Mucosa of rectum (tissue), 2 donors: ENCODE results near the gene RSAD2.

Source experiments
- H3K27ac ChIP-seq, 2 donors: one replicate each; pipeline ENCODE4 v1.7.0; 2013; ENCODE audit warnings: inconsistent platforms in 2 of 2, low read depth in 2 of 2, low read length in 2 of 2
- H3K27me3 ChIP-seq, 2 donors: one replicate each; pipeline ENCODE4 v1.7.0; 2013; ENCODE audit warnings: low read length in 2 of 2; ENCODE audit not compliant: control insufficient read depth in 2 of 2, insufficient read depth in 2 of 2
- H3K36me3 ChIP-seq, 2 donors: one replicate each; pipeline ENCODE4 v1.7.0; 2013; ENCODE audit warnings: low read length in 2 of 2; ENCODE audit not compliant: control insufficient read depth in 2 of 2, insufficient read depth in 2 of 2
- H3K4me1 ChIP-seq, 2 donors: one replicate each; pipeline ENCODE4 v1.7.0; 2013; ENCODE audit warnings: low read length in 2 of 2, mild to moderate bottlenecking in 1 of 2; ENCODE audit not compliant: control insufficient read depth in 2 of 2, insufficient read depth in 2 of 2
- H3K4me3 ChIP-seq, 2 donors: one replicate each; pipeline ENCODE4 v1.7.0; 2013; ENCODE audit warnings: low read length in 2 of 2
- H3K9ac ChIP-seq, 2 donors: one replicate each; pipeline ENCODE4 v1.7.0; 2013; ENCODE audit warnings: low read length in 2 of 2, low read depth in 1 of 2, mild to moderate bottlenecking in 1 of 2
- H3K9me3 ChIP-seq, 2 donors: one replicate each; pipeline ENCODE4 v1.7.0; 2013; ENCODE audit warnings: low read length in 2 of 2; ENCODE audit not compliant: control insufficient read depth in 2 of 2
- donor health status: healthy.
- donor health status: Normal muscosa, but diverticular disease.

The RSAD2 gene

DNA sequence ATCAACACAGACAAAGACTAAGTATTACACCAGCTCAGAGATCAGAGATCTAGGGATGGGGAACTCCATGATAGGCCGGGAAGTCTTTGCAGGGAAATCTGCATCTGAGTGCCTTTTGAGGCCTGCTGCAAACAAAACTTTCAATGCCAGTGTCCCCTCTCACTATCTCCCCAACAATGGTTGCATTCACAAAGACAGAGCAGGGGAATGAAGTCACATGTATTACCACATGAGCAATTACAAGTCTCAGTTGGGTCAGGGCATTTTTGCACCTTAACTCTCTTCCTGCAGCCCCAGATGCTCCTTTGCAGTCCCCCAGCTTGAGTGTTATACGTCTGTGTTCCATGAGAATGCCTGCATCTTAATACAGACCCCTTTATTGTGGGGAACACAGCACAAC lies 37.8 kb downstream of the RSAD2 start:
- H3K27ac ChIP-seq, result no peak overlapping the region
- H3K36me3 ChIP-seq, result no peaks in the 10 kb centered on the region
- no peak overlapping the region for H3K9ac ChIP-seq

DNA sequence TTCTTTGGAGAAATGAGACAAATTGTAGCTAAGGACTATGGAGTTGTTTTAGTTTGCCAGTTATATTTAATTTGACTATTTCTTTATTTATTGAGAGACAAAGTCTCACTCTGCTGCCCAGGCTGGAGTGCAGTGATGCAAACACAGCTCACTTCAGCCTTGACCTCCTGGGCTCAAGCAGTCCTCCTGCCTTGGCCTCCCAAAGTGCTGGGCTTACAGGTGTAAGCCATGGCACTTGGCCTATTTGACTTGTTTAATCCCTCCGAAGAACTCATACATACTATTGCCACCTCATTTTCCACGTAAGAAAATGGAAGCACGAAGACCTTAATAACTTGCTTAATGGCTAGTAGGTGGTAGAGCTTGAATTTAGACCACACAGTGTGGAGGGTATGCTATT lies 38.6 kb downstream of the RSAD2 start:
- Histone ChIP-seq H3K9ac (no peak overlapping the region), H3K4me1 (peaks cover 4 to 17% of the 10 kb centered on the region in 2 donors), H3K36me3 (no peaks in the 10 kb centered on the region), H3K27ac (no peak overlapping the region), H3K4me3 (no peak overlapping the region), H3K27me3 (no peaks in the 10 kb centered on the region), H3K9me3 (no peaks in the 10 kb centered on the region)

More for the DNA sequence above, 37.8 kb downstream of the RSAD2 start:
- Histone ChIP-seq H3K4me3 (no peak overlapping the region), H3K27me3 (no peaks in the 10 kb centered on the region), H3K4me1 (peaks cover 4 to 17% of the 10 kb centered on the region in 2 donors), H3K9me3 (no peaks in the 10 kb centered on the region)

DNA sequence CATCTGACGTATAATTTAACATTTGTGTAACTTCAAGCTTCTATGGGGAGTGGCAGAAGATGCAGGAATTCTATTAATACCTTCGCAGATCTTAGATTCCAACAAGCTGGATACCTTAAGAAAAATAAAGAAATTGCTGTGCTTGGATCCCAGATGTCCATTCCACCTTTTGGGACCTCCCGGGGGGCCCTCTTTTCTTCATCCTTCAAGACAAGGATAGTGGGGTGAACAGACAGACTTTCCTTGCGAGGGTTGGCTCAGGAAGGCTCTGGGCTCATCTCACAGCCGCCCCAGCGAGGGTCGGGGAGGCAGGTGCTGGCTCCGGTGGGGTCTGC lies 39.1 kb downstream of the RSAD2 start:
- peaks cover 4 to 18% of the 10 kb centered on the region in 2 donors for H3K4me1 ChIP-seq
- H3K4me3 ChIP-seq, result peak overlapping the region; percentile 40 to 68
- no peaks in the 10 kb centered on the region for H3K9me3 ChIP-seq
- H3K36me3 ChIP-seq, result no peaks in the 10 kb centered on the region
- H3K27me3 ChIP-seq, result no peaks in the 10 kb centered on the region
- no peak overlapping the region for H3K27ac ChIP-seq
- peak overlapping the region in 1 of 2 donors; percentile 51 for H3K9ac ChIP-seq

DNA sequence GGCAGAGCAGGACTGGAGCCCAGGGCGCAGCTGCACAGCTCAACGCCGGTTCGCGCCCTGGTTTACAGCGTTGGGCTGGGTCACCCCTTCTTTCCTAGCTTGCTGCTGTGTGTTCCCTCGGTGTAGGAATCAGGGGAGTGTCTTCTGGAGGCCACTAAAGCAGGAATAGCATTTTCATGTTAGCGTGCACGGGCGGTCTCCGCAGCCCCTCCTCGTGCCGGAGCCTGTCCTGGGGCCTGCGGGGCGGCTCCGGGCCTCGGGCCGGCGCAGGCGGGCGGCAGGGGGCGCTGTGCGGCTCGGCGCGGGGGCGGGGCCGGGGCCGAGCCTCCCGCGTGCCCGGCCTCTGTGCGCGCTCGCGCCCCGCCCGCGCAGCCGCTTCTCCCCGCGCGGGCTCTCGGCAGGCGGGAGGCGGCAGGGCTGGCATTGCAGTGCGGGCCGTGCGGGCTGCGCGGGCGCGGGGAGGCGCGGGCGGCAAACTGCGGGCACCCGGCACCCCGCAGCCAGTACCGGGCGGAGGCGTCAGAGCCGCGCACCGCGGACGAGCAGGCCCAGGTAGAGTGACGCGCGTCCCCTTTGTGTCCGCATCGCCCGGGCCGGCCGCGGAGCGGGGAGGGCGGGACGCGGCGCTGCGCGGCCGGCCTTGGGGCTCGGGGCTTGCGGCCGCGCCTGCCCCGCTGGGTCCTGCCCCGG lies 39.6 kb downstream of the RSAD2 start, which contains the start of gene RNF144A:
Gene RNF144A (plus strand): TSS at position 342 of the 690 bp plus-strand sequence. CDS start 79,515 bp downstream, outside the sequence.
- Histone ChIP-seq H3K27me3 (no peaks in the 10 kb centered on the region), H3K9me3 (no peaks in the 10 kb centered on the region), H3K4me1 (peaks cover 4 to 18% of the 10 kb centered on the region in 2 donors), H3K9ac (peak within 1 kb of the TSS; percentile 48 to 85), H3K27ac (peak within 1 kb of the TSS in 1 of 2 donors; percentile 40), H3K4me3 (peak within 1 kb of the TSS; percentile 68 to 70), H3K36me3 (no peaks in the 10 kb centered on the region)

DNA sequence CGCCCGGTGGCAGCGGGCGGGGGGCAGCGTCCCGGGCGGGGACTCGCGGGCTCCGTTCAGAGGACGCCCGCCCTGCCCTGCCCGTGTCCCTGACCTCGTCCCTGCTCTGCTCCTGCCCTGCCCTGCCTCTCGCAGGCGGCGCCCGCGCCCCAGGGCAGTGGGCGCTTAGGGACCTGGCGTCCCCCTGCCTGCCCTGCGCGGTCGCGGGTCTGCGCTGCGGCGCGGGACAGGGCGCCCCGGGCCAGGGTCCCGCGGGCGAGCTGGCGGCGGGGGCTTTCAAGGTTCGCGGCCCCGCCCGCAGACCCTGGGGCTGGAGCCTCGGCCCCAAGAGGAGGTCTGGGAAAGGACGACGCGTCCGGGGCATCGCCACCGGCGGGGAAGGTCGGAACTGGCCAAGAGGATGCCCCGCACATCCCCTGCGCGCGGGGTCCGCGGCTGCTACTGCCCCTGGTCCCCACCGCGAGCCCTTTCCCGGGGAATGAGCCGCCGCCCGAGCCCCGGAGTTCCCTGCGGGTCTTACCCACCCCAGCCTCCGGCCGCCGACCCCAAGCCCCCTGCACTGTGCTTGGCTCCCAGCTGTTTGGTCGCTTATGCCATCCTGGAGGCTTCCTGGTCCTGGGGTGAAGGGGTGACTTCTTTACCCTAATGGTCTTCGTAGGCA lies 40.3 kb downstream of the RSAD2 start:
- peak overlapping the region in 1 of 2 donors; percentile 40 for H3K27ac ChIP-seq
- peaks cover 4 to 18% of the 10 kb centered on the region in 2 donors for H3K4me1 ChIP-seq
- no peaks in the 10 kb centered on the region for H3K27me3 ChIP-seq
- H3K9ac ChIP-seq, result peak overlapping the region; percentile 48 to 85
- H3K36me3 ChIP-seq, result no peaks in the 10 kb centered on the region
- no peaks in the 10 kb centered on the region for H3K9me3 ChIP-seq
- H3K4me3 ChIP-seq, result peak overlapping the region; percentile 64 to 70

DNA sequence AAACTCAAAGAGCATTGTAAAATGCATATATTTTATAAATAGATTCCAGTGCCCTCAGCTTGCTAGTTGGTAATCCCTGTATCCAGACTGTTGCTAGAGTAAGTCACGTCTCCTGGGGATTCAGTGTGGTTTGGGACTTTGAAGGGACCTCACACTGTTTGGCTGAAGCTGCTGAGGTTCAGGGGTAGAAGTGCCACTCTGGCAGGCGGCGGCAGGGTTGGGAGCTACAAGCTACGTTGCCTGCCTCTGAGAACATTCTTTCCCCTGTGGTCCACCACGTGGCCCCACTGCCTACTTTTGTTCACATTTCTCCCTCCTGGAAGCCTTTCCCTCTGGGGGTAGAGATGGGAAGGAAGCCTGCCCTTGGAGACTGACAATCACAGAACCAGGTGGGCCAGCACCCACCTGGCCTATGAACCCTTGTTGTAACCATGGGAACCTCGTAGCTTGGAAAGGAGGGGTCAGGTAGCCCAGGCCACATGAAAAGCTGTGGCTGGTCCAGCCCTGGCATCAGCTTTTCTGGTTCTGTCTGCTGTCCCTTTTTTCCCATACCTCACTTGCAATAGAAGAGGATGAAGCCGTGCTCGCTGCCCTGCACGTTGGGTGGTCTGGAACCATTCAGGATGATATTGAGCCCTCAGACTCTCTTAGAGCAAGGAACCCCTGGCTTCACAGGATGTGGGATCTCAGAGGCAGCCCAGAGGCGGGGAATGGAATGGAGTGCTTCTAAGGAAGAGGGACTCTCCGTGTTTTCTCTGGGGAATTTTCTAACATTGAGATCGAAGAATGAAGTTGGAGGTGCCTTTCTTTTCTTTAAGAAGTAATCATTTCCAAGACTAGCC lies 42.5 kb downstream of the RSAD2 start:
- Histone ChIP-seq H3K27ac (no peak overlapping the region), H3K36me3 (no peaks in the 10 kb centered on the region), H3K4me1 (peaks cover 4 to 8% of the 10 kb centered on the region in 2 donors), H3K4me3 (no peak overlapping the region), H3K9me3 (no peaks in the 10 kb centered on the region), H3K27me3 (no peaks in the 10 kb centered on the region), H3K9ac (no peak overlapping the region)

DNA sequence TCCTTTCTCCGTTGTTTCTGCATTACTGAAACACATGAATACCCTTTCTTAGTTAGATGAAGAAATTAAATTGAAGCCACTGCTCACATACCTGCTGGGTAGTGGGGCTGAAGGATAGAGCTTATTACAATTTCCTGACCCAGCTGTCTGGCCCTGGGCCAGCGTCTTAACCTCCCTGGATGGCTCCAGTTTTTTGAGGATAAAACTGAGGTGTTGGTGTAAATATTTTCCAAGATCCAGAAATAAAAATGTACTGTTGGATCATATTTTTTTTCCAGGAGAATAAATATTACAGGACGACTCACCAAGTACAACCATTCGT lies 43.1 kb downstream of the RSAD2 start:
- no peaks in the 10 kb centered on the region for H3K36me3 ChIP-seq
- H3K4me1 ChIP-seq, result peaks cover 4 to 8% of the 10 kb centered on the region in 2 donors
- H3K27me3 ChIP-seq, result no peaks in the 10 kb centered on the region
- H3K27ac ChIP-seq, result no peak overlapping the region
- H3K9me3 ChIP-seq, result no peaks in the 10 kb centered on the region
- H3K9ac ChIP-seq, result no peak overlapping the region
- H3K4me3 ChIP-seq, result no peak overlapping the region

DNA sequence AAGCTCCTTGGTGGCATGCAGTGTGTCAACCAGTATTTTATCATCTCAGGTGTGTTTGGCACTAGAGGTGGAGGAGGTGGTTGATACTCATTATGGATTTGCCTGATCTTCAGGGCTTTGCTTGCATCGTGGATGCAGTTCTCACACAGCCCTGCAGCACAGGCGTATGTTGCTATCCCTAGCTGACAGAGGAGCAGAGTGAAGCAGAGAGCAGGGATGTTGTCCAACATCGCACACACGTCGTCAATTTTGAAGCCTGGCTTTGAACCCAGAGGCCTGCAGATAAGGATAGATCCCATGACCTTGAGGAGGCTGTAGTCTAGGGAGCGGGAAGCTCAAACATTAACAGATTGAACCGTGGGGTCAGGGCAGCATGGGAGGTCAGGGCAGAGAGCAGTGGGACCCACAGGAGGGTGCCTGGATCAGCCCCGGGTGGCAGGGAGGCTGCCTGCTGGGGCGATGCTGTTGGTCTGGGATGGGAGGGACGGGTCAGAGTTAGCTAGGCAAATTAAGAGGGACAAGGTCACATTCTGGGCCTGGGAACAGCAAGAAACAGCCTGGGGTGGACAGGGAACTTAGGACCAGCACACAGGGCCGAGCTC lies 43.8 kb downstream of the RSAD2 start:
- H3K27ac ChIP-seq, result no peak overlapping the region
- no peak overlapping the region for H3K9ac ChIP-seq
- H3K4me3 ChIP-seq, result no peak overlapping the region
- H3K27me3 ChIP-seq, result no peaks in the 10 kb centered on the region
- peaks cover 4 to 8% of the 10 kb centered on the region in 2 donors for H3K4me1 ChIP-seq
- H3K36me3 ChIP-seq, result no peaks in the 10 kb centered on the region
- H3K9me3 ChIP-seq, result no peaks in the 10 kb centered on the region

DNA sequence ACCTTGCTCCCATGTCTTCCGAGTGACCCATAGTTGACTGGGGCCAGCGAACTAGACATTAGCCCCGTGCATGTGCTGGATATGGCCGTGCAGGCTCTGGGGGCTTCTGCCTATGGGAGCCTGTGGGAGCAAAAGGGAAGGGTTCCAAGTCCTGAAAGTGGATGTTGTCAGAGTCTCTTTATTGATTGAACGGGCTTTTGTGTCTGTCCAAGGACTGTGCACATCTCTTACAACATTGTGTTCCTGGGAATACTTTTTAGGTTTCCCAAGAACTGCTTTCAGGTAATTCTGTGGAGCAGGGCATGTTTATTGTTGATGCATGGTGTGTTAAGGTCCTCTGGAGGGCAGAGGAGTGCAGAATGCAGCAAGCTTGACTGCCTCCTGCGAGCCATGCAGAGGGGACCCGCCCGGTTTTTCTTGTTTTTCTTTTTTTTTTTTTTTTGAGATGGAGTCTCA lies 44.7 kb downstream of the RSAD2 start:
- Histone ChIP-seq H3K27me3 (no peaks in the 10 kb centered on the region), H3K4me1 (peaks cover 0 to 5% of the 10 kb centered on the region in 2 donors), H3K9me3 (no peaks in the 10 kb centered on the region), H3K9ac (no peak overlapping the region), H3K36me3 (no peaks in the 10 kb centered on the region), H3K27ac (no peak overlapping the region), H3K4me3 (no peak overlapping the region)
